HG03039 (cell line): ENCODE results near the gene CD302.
"Not testable (repeated sequence)": the region's sequence is repeated elsewhere in the genome, so short reads cannot be mapped to it uniquely, and the experiment has no call there.

Experiments used
- ATAC-seq: cut with Tn5 transposase; IDR thresholded peaks from one replicate; pipeline ENCODE4 v1.9.1; 2021; ENCODE audit warnings: mild to moderate bottlenecking, moderate library complexity; ENCODE audit not compliant: unreplicated experiment

Gene CD302

DNA sequence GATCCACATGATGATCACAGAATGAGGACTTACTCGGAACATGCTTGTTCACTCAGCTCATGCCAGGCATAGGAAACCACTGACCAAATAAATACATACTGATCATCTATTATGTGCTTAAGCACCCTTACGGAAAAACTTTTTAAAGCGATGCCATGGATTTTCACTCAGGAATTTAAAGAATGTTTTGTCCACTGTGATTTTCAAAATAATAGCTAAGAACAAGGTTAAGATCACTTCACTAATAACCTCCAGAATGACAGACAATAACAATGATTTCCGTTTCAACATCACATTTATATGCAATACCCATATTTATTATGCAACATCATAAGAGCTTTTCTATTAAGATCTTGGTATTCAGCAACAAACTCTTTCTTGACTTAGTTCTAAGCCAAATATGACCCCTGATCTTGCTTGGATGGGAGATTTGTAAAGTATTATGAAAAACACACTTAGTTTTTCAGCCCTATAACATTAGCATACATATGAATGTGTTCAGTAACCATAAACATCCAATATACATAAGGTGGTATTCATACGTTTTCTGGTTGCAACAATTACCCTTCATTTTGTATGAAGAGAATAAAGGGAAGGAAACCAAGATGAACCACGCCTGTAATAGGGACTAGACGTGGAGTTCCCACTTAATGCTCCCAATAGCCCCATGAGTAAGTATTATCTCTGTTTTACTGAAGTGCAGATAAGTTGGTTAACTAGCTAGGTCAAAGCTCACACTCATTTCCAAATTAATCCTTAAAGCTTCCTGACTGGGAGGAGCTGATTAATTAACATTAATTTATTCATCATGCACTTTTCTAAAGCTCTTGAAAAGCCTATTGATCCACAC lies 1.9 kb downstream of the CD302 start:
- no peak for ATAC-seq

DNA sequence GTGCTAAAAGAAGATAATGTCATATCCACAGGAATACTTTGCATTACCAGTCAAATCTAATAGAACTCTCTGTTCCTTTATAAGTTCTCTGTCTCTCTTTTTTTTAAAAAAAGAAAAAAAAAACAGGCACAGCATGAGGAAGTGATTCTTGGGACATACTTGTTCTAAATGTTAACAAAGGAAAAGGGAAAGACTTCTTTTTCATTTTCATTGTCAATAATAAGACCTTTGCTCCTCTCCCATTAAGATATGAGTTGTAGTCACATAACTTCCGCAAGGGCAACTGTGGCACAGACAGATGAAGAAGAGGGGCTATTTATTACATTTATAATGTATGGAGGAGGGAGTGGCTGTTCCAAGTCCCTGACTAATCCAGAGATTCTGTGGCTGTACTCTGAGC lies 4.7 kb downstream of the CD302 start:
- no peak for ATAC-seq

DNA sequence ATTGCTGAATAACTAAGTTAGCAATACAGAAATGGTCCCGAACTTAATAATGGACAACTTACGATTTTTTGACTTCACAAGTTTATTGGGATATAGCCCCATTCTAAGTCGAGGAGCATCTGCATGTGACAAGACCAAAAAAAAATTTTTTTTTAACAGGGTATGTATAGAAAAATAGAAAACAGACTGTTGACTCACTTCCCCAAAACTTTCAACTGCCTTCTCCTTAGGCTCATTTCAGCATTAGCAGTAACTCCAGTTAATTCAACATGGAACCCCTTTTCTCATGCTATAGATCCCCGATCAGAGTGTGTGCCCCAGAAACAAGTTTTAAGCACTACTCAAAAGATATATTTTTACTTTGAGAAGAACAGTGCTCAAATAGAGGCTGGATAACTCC lies 5.4 kb downstream of the CD302 start:
- no peak for ATAC-seq

DNA sequence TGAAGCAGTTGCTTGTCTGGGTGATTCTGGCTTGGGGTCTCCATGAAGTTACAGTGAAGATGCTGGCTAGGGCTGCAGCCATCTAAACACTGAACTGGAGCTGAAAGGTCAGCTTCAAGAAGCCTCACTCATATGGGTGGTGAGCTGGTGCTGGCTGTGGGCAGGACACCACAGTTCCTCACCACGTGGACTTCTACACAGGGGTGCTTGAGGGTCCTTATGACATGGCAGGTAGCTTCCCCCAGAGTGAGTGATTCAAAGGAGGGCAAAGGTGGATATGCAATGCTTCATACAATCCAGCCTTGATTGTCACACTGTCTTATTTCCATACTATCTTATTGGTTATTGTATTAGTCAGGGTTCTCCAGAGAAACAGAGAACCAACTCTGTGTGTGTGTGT lies 6.0 kb downstream of the CD302 start:
- ATAC-seq, result no peak

DNA sequence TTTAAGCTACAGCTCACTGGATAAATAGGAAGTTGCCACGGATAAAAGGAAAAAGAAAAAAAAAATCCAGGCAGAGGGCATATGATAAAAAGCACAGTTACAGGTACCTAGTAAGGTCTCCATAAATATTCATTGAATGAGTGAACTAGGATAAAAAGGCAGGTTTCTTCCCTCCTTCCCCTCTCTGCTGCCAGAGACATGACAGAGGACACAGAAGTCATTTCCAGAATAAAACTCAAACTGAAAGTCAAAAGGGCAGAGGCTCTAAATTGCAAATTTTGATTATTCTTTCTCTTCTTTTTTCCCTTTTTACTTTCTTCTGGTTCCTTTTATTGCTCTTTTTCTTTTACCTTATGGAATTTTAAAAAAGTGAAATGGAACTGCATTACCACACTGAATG lies 7.7 kb downstream of the CD302 start:
- no peak for ATAC-seq

DNA sequence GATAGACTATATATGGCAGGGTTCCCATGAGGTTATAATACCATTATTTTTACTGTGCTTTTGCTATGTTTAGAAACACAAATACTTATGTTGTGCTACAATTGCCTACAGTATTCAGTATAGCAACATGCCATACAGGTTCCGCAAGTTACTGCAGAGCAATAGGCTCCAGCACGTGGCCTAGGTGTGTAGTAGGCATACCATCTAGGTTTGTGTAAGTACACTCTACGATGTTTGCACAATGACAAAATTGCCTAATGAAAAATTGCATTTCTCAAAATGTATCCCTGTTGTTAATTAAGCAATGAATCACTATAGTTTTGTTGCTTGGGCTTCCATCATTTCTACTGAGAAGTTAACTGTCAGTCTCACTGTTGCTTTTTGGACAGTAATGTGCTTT lies 9.8 kb downstream of the CD302 start:
- ATAC-seq, result no peak

DNA sequence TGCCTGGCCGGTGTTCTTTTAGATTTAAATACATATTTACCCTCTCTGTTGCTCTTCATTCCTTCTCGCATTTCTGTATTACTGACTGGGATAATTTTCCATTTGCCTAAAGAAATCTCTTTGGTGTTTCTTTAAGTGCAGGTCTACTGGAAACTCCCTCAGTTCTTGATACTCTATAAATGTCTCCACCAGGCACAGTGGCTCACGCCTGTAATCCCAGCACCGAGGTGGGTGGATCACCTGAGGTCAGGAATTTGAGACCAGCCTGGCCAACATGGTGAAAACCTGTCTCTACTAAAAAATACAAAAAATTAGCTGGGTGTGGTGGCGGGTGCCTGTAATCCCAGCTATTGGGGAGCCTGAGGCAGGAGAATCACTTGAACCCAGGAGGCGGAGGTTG lies 10.4 kb downstream of the CD302 start:
- not testable (repeated sequence) for ATAC-seq

DNA sequence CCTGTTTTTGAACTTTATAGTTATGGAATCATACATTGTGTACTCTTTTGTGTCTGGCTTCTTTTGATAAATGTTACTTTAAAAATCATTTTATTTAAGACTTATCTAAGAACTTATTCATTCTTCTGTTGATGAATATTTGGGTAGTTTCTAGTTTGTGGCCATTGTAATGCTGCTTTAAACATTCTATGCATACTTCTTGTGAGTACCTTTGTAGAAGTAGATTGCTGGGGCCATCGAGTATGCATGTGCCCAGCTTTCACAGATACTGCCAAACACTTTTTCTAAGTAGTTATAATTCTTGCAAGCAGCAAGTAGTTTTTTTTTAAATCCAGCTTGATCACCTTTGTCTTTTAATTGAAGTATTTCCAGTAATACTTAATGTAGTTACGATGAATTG lies 11.1 kb downstream of the CD302 start:
- no peak for ATAC-seq

DNA sequence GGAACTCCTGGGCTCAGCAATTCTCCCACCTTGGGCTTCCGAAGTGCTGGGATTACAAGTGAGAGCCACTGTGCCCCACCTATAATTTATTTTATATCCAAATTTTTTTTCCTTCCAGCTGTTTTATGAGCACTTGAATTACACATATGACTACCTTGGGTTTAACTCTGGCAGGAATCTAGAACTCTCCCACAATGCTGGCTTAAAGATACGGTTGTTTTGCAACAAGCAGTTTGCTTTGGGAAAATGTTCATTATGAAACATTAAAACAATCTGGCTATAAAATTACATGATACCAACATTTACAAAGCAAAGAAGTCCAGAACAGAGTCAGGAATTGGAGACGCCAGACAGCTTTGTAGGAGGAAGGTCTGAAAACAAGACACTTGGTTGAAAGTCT lies 12.8 kb downstream of the CD302 start:
- no peak for ATAC-seq

DNA sequence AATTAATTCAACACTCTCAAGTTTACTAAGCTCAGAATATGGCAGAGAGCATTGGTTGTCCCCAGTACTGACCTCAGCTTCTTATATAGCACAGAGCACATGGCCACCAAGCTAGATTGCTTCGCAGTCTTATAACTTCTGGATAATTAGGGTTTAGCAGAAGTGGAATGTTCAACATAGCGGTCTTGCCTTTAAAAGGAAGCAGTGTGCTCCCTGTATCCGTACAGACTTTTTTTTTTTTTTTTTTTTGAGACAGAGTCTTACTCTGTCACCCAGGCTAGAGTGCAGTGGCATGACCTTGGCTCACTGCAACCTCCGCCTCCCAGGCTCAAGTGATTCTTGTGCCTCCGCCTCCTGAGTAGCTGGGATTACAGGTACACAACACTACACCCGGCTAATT lies 13.3 kb downstream of the CD302 start:
- ATAC-seq, result not testable (repeated sequence)

DNA sequence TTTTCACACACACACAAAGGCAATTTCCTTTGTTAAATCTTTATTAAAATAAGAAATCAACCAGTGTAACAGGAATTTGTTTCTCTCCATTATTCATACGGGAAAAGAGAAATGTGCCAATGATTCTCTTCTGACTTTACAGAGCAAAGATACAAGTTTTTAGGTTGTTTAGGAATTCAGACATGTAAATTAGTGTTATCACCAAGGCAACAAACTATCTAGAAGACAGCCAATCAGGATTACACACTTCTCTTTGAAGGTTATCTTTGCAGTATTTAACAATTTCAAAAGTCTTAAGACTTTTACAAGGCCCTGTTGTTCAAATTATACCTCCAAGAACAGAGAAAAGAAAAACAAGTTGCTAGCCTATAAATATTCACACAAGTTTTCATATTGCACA lies 14.5 kb downstream of the CD302 start:
- no peak for ATAC-seq

DNA sequence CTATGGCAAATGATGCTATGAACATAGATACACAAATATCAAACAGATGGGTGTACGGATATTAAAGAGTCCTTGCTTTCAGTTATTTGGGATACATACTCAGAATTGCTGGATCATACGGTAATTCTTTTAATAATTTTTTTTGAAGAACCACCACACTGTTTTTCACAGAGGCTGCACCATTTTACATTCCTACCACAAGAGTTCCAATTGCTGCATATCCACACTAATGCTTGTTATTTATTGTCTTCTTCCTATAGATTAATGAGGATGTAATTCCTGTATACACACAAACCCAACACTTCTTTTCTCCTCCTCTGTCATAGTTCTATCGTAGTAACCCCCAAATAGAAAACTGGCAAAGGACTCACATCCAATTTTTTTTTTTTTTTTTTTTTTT lies 21.7 kb downstream of the CD302 start:
- ATAC-seq, result no peak

DNA sequence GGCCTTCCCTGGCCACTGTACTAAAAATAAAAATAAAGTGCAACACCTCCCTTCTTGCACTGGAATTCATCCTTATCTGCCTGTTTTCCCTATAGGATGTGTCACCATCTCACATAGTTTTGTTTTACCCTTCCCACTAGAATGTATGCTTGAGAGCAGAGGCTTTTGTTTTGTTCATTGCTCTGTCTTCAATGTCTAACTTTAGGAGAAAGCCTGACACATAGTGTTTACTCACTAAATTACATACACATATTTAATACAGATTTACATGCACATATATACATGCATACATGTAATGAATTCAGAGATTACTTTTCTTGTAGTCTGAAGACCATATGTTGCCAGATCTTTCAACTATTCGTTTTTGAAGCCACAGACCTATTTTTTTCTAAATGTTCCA lies 23.0 kb downstream of the CD302 start:
- no peak for ATAC-seq

DNA sequence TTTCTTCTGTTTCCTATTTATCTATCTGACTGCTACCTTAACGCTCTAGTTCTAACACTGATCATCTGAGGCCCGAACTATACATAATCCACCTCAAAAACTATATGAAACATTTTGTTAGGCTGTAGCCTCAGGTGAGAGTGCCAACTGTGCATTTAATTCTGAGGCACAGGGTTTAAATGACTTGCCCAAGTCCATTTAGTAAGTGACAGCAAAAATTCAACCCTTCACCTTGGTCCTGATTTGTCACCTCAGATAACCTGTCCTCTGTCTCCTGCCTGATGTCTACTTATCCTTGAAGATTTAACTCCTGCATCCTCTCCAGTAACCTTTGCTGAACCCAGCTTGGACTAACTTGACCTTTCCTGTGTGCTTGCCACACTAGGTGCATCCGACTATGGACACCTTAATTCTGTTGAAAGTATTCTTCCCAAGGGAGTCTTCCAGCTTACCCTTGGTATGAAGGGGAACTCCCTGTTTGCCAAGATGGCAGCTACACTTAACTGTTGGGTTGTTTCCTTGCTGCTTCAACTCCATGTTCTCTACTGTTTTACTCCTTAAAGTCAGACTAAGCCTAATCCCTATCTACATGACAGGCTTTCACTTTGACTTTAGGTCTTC lies 23.5 kb downstream of the CD302 start:
- ATAC-seq, result no peak

DNA sequence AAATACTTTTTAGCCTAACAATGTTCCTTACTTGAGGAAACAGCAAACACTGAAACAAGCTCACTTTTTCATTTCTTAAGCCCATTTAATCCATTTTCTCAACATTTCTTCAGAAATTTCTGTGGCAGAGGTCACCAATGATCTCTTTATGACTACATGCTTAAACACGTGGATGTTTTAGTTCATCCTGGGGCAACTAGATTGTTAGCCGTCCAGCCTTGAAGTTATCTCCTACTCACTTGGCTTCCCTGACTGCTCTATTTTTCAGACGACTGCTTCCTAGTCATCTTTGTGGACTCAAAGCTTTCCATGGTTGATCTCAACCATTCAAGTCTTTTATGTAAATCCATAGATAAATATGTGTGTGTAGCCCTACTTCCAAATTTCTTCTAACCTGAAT lies 24.1 kb downstream of the CD302 start:
- ATAC-seq, result no peak

DNA sequence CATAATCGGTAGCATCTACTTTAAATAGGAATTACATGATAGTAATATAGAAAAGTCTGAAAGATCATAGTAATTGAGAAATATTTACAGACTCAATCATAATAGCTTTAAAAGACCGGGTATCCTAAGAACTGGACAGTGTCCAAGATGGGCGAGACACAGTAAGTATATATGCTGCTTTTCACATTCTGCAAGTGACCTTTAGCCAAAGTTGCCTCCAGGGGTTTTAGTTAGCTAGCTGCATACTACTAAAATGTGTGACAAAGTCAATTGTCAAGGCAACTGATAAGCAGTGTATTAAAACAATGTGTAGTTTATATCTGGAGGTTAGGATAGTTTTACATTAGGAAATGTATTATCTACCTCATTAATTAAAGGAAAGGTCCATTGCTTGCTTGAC lies 24.6 kb downstream of the CD302 start:
- no peak for ATAC-seq

DNA sequence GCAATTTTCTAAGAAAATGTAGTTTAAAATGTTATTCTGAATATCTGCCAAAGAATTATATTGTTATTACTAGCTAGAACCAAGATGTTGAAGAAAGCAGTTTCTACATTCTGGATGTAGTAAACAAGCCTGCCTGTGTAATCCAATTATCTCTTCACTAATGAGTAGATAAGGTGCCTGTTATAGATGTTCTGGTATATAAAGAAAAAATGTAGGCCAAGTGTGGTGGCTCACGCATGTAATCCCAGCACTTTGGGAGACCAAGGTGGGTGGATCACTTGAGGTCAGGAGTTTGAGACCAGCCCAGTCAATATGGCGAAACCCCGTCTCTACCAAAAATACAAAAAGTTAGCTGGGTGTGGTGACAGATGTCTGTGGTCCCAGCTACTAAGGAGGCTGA lies 28.9 kb downstream of the CD302 start:
- no peak for ATAC-seq

DNA sequence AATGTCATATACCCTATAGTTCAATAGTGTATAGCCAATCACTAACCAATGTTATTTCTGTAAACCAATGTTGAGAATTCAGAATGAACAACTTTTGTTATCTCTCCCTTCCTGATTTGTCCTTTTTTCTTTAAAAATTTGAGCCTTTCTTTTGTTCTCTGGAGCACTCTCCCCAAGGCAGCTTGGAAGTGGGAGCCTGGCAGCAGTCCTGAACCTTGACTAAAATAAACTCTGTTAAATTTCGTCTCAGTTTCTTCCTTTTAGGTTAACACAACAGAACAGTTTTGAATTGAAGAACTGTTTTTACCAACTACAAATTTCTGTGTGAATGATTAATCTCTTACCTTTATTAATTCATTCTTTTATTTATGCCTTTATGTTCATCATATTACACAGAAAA lies 35.9 kb downstream of the CD302 start:
- no peak for ATAC-seq

DNA sequence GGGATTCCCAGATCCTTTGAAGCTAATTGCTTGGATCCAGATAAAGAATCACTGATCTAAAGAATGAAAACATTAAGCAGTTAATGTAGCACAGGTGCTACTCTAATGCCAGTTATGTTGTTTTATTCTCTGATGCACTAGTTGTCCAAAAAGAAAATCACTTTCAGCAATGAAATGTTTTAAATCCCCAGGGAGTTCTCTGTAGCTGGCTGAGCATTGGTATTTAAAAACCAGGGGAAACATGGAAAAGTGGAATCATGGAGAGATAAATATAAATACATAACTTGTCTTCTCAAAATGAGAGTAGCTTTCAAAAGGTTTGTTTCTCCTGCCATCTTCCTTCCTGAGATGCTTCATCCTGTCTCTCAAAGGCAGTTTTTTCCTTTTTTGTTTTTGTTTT lies 37.7 kb downstream of the CD302 start:
- ATAC-seq, result no peak

DNA sequence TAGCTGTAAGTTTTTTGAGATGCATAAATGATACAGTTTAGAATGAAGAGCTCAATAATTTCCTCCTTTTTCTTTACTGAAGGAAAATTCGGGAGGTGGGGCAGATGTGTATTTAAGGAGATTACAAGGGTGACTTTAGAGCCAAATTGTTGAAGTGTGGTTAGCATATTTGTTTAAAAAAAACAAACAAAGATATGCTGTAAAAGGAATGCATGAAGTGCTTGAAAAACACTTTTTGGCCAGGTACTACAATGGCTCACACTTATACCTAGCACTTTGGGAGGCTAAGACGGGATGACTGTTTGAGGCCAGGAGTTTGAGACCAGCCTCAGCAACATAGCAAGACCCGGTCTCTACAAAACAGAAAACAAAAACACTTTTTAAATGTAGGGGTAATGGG lies 38.4 kb downstream of the CD302 start:
- no peak for ATAC-seq

DNA sequence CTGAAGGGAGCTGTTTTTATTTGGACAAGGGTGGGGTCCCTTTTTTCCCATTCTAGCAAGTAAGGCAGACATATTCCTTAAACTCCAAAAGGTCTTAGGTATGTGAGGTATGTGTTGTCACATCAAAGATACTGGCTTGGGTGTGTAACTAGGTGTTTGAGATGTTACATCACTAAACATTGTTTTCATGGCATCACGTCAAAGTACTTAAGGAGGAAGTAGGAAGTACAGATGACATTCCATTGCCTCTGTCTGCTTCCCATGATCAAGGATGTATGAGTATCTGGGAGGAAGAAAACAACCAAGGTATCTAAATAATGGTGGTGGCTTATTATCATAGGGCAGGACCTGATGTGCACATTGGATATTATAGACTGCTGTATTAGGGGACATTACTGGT lies 39.3 kb downstream of the CD302 start:
- no peak for ATAC-seq

DNA sequence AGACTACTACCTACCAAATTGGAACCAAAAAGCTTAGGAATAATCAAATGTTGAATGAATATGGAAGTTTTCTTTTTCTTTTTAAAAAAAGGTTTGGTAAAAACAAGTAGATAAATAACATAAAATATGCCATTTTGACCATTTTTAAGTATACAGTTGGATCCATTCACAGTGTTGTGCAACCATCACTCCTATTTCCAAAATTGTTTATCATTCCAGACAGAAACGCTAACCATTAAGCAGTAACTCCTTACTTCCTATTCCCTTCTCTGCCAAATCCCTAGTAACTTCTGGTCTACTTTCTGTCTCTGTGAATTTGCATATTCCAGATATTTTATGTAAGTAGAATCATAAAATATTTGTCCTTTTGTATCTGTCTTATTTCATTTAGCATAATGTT lies 39.8 kb downstream of the CD302 start:
- ATAC-seq, result no peak

DNA sequence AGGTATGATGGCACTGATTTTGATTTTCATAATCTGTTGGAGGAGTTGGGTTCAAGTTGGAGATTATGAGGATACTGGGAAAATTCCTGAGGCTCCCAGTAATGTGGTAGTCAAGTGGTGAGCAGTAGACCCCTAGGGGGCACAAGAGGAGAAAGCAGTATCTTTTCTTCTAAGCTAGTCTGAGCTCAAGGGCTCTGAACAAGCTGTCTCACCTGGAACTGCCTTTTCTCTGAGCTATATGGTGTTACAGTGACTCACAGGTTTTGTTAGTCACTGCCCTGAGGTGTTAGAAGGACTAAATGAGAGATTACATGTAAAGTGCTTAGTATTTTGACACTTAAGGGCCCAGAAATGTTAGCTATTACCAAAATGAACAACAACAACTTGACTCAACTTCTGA lies 42.2 kb downstream of the CD302 start:
- no peak for ATAC-seq
